Measurements from ENCODE around the gene FOXL1.

The FOXL1 gene

GRCh38 chr16:86568677-86569623, 9.4 kb upstream of the FOXL1 start:
- no peak for DNase-seq (ENCODE audit: low spot score)

DNA sequence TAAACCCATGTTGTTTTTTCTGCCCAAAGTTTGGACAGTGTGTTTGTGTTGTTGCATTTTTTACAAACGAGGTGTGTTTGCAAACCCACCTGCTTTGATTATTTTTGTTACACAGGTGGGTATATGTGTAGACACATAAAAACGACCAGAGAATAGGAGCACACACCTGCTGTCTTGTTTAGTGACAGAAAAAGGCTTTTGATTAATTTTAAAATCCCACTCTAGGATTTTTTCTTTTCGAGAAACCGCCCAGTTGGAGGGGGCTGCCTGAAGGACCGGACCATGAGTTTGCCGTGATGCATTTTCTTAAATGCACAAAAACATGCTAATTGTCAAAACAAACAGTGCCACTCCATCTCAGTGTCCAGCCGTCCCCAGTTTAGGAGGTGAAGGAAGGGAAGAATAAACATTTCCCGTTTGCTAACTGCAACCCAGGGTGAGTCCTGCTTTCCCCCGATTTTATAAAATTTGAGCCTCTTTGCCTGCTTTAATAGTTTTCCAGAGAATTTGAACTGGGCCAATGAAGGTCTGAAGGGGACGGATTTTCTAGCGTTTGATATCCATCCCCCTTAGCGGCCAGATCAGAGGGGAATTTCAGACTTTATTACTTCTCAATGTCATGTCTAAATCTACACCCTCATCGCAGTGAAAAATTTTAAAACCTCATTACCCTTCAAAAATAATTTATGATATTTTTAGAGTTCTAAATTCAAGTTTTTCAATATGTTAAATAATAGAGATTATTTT, 8.5 kb upstream of the FOXL1 start:
- DNase-seq (ENCODE audit: low spot score) = no peak

DNA sequence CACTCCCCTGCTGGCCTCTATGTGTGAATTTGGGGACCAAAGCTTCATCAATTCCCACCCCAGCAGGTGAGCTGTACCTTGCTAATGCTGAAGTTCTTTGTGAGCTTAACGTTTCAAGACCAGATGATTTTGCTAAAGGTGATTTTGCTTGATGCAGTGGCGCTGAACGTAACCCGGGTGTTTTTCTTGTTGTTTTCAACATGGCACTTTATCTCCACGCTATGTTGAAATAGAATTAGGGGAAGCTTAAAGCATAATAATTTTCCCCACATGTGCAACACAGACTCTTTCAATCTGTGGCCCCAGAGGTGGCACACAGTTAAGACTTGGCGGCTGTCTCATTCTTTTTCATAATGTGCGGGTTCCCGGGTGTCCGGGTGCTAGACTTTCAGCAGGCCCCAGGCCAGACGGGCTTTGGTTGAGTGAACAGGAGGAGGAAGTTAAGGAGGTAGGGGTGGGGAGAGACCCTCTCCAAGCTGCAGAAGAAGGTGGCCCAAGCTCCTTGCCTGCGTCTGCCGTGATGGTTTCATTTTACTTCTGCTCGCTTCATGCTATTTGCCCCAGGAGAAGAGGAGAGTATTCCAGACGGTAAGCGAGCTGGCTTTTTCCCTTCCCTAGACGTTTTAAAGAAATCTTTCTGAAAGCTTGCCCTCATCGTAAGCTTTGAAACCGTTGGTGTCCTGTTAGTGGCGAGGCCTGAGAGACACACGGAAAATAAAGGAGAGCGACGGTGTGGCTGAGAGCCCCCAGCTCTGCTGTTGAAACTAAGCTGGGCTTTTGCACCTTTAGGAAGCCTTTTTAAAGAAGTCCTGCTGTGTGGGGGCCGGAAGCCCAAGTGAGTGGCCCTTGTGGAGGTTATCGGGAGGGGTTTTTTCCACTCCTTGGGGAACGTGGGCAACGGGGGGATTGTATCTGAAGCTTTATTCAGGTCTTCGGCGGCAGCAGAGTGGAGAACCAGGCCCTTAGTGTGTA, 7.5 kb upstream of the FOXL1 start:
- DNase-seq (ENCODE audit: low spot score) = no peak

DNA sequence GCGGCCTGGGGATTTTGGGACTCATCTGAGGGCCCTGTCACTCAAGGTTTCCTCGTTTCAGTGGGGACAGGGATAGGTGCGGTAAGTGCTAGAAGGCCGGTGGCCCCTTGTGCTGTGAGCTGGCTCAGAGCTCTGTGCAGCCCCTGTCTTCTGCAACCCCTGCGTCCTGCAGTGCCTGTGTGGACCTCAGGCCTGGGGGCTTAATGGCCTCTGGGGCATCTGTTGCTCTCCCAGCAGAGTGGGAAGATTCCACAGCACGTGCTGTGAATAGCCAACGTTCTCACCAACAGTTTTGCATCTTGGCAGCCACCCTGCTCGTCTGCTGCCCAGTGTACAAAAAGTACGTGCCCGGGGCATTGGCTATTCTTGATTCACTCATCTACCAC, 6.8 kb upstream of the FOXL1 start:
- no peak for DNase-seq (ENCODE audit: low spot score)

- DNase-seq (ENCODE audit: low spot score) = no peak
These were observed 6.3 kb upstream of the FOXL1 start for GRCh38 chr16:86572041-86572521.

GRCh38 chr16:86572606-86573005, 5.7 kb upstream of the FOXL1 start:
- DNase-seq (ENCODE audit: low spot score) = no peak

GRCh38 chr16:86573215-86573614, 5.1 kb upstream of the FOXL1 start:
- no peak for DNase-seq (ENCODE audit: low spot score)

GRCh38 chr16:86573646-86574508, 4.5 kb upstream of the FOXL1 start:
- DNase-seq (ENCODE audit: low spot score) = no peak

DNA sequence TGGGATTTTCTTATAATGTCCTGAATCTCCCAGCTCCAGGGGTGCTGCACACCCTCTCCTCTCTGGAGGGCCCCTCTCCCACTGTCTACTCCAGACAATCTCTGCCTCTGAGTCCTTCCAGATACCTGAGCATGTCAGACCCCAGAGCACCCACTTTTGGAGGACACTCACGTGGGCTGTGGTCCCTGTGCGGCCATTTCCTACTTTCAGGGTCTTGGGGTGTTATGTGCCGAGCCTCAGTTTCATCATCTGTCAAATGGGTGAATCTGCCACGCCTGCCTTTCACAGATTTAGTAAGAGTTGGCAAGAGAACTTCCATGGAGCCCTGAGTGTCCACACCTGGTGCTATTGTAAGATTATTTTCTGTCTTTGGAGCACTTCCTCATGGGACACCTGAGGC, 3.7 kb upstream of the FOXL1 start:
- DNase-seq (ENCODE audit: low spot score) = no peak

- DNase-seq (ENCODE audit: low spot score) = no peak
These were observed 3.2 kb upstream of the FOXL1 start for GRCh38 chr16:86575095-86575685.

DNA sequence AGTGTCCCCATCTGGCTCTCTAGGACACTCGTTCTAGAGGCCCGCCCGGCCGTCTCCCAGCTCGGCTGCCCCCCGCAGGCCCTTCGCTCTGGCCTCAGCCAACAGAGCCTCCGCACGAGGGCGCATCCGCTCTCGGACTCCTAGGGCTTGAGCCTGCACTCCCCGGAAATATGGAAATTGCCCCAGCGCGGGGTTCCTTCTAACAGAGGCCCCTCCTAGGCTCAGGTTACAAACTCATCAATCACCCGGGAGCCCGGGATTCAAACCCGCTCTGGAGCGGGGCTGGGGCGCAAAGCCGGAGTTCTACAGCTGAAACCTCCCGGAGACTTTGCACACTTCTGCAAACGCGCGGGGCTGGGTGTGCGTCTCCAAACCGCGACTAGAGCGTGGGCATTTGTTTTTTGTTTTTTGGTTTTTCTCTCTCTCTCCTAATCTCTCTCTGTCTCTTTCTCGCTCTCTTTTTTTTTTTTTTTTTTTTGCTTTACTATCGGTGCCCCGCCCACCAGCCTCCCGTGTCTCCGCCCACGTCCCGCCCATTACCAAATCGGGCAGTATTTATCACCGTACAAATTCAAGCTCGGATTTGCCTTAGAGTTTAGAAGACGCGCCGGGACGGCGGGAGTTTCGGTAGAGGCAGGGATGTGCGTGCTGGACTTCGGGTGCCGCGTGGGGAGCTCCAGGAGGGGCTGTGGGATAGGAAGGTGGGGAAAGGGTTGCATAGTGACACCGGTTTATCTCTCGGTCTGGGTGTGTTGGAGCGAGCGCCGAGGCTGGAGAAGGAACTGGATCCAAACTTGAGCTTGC, 2.4 kb upstream of the FOXL1 start:
- DNase-seq (ENCODE audit: low spot score) = peak; percentile 73

DNA sequence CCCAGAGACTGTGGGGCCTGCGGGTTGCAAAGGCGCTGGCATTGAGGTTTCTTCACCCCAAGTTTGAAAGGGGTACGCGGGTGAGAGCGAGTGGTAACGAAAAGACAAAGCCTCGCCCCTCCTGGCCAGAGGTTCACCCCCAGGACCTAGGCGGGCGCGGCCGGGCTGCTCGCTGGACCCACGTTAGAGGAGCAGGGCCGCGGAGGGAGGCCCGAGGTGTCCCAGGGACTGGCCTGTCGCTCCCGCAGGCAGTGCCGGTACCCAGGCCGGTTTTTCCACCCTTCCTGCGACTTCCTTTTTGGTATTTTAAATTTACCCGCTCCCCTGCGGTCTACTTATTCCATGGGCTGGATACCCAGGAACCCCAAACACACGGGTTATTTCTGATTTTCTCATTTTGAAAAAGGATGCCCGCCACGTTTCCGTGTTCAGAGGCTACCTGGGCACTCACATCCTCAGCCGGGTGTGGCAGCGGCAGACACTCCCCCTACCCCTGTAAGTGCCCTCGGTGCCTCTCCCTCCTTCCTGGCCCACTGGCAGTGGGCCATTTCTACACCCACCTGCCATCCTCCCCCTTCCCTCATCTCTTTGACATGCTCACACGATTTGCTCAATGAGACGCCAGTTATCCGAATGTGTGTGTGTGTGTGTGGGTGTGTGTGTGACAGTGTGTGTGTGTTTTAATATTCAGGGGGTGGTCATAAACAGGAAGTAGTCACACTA, 1.6 kb upstream of the FOXL1 start:
- no peak for DNase-seq (ENCODE audit: low spot score)

DNA sequence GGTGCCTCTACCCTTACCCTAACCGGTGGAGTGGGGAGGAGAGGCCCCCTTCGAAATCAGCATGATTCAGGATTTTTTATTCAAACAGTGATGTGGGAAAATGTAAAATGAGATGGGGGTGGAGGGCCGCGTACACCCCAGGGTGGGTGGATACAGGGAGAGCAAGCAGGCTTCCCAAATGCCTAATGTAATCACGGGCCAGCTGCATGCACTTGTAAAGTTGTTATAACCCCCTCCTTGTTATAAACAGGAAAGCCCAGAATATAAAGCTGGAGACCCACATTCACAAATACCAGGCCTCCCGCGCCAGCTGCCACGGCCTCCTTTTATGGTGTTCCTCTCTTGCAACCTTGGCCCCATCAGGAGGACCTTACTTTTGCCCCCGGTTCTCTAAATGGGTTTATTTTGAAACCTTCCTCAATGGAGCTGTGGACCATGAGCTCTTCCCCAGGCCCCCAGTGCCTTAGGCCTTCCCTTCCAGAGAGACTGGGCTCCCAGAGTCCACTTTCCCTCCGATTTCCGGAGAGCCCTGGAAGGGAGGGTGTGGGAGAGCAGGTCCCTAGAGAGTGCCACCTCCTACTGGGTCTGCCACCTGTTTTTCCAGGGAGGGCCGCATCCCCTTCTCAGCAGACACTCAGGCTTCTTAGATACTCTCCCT, 906 bp upstream of the FOXL1 start:
- DNase-seq (ENCODE audit: low spot score) = no peak

DNA sequence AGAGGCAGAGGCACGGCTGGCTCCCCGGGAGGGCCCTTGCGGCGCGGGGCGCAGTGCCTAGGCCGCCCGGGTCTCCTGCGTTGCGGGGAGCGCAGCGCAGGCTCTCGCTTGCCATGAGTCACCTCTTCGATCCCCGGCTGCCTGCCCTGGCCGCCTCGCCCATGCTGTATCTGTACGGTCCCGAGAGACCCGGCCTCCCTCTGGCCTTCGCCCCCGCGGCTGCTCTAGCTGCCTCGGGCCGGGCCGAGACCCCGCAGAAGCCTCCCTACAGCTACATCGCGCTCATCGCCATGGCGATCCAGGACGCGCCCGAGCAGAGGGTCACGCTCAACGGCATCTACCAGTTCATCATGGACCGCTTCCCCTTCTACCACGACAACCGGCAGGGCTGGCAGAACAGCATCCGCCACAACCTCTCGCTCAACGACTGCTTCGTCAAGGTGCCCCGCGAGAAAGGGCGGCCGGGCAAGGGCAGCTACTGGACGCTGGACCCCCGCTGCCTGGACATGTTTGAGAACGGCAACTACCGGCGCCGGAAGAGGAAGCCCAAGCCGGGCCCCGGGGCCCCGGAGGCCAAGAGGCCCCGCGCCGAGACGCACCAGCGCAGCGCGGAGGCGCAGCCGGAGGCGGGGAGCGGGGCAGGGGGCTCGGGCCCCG, 390 bp downstream of the FOXL1 start:
- DNase-seq (ENCODE audit: low spot score) = no peak

- DNase-seq (ENCODE audit: low spot score) = no peak
These were observed 1.1 kb downstream of the FOXL1 start for GRCh38 chr16:86579268-86580062.

DNA sequence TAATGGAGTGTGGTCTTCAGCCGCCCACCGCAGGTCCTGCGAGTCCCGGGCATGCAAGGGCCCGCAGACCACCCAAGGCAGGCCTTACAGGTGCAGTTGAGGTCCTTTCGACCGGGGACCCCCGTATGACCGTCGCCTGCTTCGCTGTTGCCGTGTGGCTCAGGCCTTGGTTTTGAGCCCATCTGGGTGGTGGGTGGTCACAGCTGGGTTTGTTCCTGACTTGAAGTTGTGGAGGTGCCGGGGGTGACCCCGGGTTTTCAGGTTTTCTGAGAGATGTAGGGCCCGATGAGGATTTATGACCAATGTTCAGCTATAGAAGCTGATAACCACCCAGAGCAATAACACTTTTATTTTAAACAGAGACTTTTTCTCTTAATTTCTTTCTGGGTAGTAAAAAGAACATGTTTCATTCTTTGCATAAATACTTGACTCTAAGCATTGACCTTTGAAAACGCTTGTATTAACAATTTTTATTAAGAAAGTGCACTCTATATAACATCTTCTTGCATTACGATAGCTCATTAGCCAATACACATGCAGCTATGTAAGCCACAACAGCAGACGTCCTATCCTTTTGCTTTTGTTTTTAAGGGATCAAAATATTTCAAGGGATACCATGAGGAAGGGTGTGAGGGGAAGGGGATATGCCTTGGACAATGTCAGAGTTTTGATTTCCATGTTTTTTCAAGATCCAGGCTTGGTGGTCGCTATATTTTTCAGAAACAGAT, 1.9 kb downstream of the FOXL1 start:
- no peak for DNase-seq (ENCODE audit: low spot score)
